IMR-90 (cell line): Measurements from ENCODE around the gene MARF1.

ENCODE experiments used
- CEBPB ChIP-seq: IDR thresholded peaks from 2 replicates; pipeline ENCODE4 v1.6.1; 2012; ENCODE audit warnings: low read depth, low read length, improper control_type of control experiment
- CHD1 ChIP-seq: IDR thresholded peaks from 2 replicates; pipeline ENCODE4 v1.6.1; 2012; ENCODE audit warnings: low read depth, low read length, improper control_type of control experiment
- FOS ChIP-seq: fragments of 150-350 bp; IDR thresholded peaks from 2 replicates; pipeline ENCODE4 v1.6.1; 2016; ENCODE audit warnings: low read depth, low read length
- POLR2A ChIP-seq: IDR thresholded peaks from 2 replicates; pipeline ENCODE4 v1.6.1; 2012; ENCODE audit warnings: mild to moderate bottlenecking, low read depth, low read length
- TF ChIP-seq, protein P1 (sequence below): conservative IDR thresholded peaks from 2 replicates; pipeline ENCODE4 v1.5.1; 2012; ENCODE audit warnings: mild to moderate bottlenecking, low read depth, low read length, improper control_type of control experiment

DNA sequence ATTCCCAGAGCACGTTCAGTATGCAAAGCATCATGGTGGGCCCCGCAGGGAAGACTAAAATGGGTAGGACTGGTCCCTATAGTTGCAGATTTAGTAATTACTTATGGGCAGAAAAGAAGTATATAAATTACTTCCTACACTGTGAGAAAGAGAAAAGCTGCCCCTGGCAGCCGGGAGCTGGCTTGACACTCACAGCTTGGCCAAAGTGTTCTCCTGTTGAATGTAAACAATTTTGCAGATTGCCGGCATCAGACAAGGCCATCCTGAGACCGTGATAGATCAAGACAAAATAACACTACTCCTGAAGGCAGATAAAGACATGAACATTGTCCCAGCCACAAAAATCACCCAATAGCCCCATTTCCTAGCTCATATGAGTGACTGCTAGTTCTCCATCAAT is 98.5 kb downstream of the MARF1 start:
- TF ChIP-seq, protein P1, sequence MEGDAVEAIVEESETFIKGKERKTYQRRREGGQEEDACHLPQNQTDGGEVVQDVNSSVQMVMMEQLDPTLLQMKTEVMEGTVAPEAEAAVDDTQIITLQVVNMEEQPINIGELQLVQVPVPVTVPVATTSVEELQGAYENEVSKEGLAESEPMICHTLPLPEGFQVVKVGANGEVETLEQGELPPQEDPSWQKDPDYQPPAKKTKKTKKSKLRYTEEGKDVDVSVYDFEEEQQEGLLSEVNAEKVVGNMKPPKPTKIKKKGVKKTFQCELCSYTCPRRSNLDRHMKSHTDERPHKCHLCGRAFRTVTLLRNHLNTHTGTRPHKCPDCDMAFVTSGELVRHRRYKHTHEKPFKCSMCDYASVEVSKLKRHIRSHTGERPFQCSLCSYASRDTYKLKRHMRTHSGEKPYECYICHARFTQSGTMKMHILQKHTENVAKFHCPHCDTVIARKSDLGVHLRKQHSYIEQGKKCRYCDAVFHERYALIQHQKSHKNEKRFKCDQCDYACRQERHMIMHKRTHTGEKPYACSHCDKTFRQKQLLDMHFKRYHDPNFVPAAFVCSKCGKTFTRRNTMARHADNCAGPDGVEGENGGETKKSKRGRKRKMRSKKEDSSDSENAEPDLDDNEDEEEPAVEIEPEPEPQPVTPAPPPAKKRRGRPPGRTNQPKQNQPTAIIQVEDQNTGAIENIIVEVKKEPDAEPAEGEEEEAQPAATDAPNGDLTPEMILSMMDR: no peak
- no peak for TF ChIP-seq FOS
- TF ChIP-seq CHD1: no peak
- no peak for TF ChIP-seq POLR2A
- TF ChIP-seq CEBPB: no peak
